Right kidney (tissue), 1 donor: ENCODE results near the gene LAMB4.

ENCODE experiments used
- DNase-seq: peaks from one replicate; pipeline ENCODE4 v3.0.0-alpha.2; 2016

LAMB4 gene

GRCh38 chr7:108078211-108078673 is 51.9 kb downstream of the LAMB4 start:
- DNase-seq, result no peak

- DNase-seq, result no peak
Measured at GRCh38 chr7:108077709-108078108, 52.5 kb downstream of the LAMB4 start.

- no peak for DNase-seq
Measured at GRCh38 chr7:108076156-108076555, 54.0 kb downstream of the LAMB4 start.

- DNase-seq, result no peak
Measured at GRCh38 chr7:108073305-108074070, 56.7 kb downstream of the LAMB4 start.

- DNase-seq, result no peak
Measured at GRCh38 chr7:108072739-108073138, 57.4 kb downstream of the LAMB4 start.

- no peak for DNase-seq
Measured at GRCh38 chr7:108072116-108072515, 58.0 kb downstream of the LAMB4 start.

- DNase-seq, result no peak
Measured at GRCh38 chr7:108071551-108071950, 58.6 kb downstream of the LAMB4 start.

- DNase-seq, result no peak
Measured at GRCh38 chr7:108069646-108070045, 60.5 kb downstream of the LAMB4 start.

- DNase-seq, result no peak
Measured at GRCh38 chr7:108067844-108068243, 62.3 kb downstream of the LAMB4 start.

- DNase-seq, result no peak
Measured at GRCh38 chr7:108066486-108066885, 63.7 kb downstream of the LAMB4 start.

GRCh38 chr7:108063520-108063933 is 66.6 kb downstream of the LAMB4 start:
- DNase-seq, result no peak

- no peak for DNase-seq
Measured at GRCh38 chr7:108062250-108063014, 67.7 kb downstream of the LAMB4 start.

GRCh38 chr7:108059526-108059925 is 70.6 kb downstream of the LAMB4 start:
- no peak for DNase-seq

GRCh38 chr7:108057951-108058481 is 72.1 kb downstream of the LAMB4 start:
- DNase-seq, result peak; percentile 46

- no peak for DNase-seq
Measured at GRCh38 chr7:108055611-108056021, 74.5 kb downstream of the LAMB4 start.

GRCh38 chr7:108054537-108054936 is 75.6 kb downstream of the LAMB4 start:
- DNase-seq, result no peak

- no peak for DNase-seq
Measured at GRCh38 chr7:108053250-108053649, 76.9 kb downstream of the LAMB4 start.

- no peak for DNase-seq
Measured at GRCh38 chr7:108051454-108051853, 78.7 kb downstream of the LAMB4 start.

GRCh38 chr7:108049962-108050361 is 80.2 kb downstream of the LAMB4 start:
- DNase-seq, result no peak

GRCh38 chr7:108048422-108048821 is 81.7 kb downstream of the LAMB4 start:
- no peak for DNase-seq

GRCh38 chr7:108046952-108047506 is 83.1 kb downstream of the LAMB4 start:
- no peak for DNase-seq

- DNase-seq, result no peak
Measured at GRCh38 chr7:108045669-108046068, 84.5 kb downstream of the LAMB4 start.

GRCh38 chr7:108045154-108045553 is 85.0 kb downstream of the LAMB4 start:
- no peak for DNase-seq
